Trophoblast cell (in vitro differentiated cells and primary cell): ENCODE data around the gene CBR3.
A peak's percentile ranks its signal among the peaks of the same experiment; 100 is the strongest.

Source experiments
- DNase-seq, 2 donors: peaks; one replicate each; pipeline ENCODE4 v3.0.0-alpha.2; 2016
- H2AFZ ChIP-seq: 2 replicates; pipeline ENCODE4 v1.6.1; 2013; ENCODE audit warnings: low read length, moderate library complexity, mild to moderate bottlenecking; ENCODE audit not compliant: insufficient read depth, poor library complexity
- H2AK5ac ChIP-seq: 2 replicates; pipeline ENCODE4 v1.6.1; 2013; ENCODE audit warnings: mild to moderate bottlenecking, low read length
- H2BK120ac ChIP-seq: 2 replicates; pipeline ENCODE4 v1.6.1; 2013; ENCODE audit warnings: low read length, mild to moderate bottlenecking, moderate library complexity; ENCODE audit not compliant: insufficient read depth, poor library complexity
- H2BK12ac ChIP-seq: 2 replicates; pipeline ENCODE4 v1.6.1; 2013; ENCODE audit warnings: mild to moderate bottlenecking, low read length, moderate library complexity
- H2BK5ac ChIP-seq: 2 replicates; pipeline ENCODE4 v1.6.1; 2013; ENCODE audit warnings: low read length, low read depth, moderate library complexity, mild to moderate bottlenecking; ENCODE audit not compliant: poor library complexity
- H3K14ac ChIP-seq: 2 replicates; pipeline ENCODE4 v1.6.1; 2013; ENCODE audit warnings: mild to moderate bottlenecking, low read length
- H3K18ac ChIP-seq: 2 replicates; pipeline ENCODE4 v1.6.1; 2013; ENCODE audit warnings: mild to moderate bottlenecking, low read length
- H3K23ac ChIP-seq: 2 replicates; pipeline ENCODE4 v1.6.1; 2013; ENCODE audit warnings: low read length
- H3K27ac ChIP-seq: 2 replicates; pipeline ENCODE4 v1.5.1; 2013; ENCODE audit warnings: low read depth, mild to moderate bottlenecking, inconsistent platforms, low read length, moderate library complexity
- H3K27me3 ChIP-seq: 2 replicates; pipeline ENCODE4 v1.6.1; 2013; ENCODE audit warnings: inconsistent platforms, mild to moderate bottlenecking, low read length, moderate library complexity; ENCODE audit not compliant: insufficient read depth
- H3K36me3 ChIP-seq, 2 experiments: 1 replicate in 1 of 2; 2 replicates in 1 of 2; pipeline ENCODE4 v1.6.1; 2013; ENCODE audit warnings: low read length in 2 of 2, mild to moderate bottlenecking in 2 of 2, moderate library complexity in 1 of 2; ENCODE audit not compliant: insufficient read depth in 2 of 2, control insufficient read depth in 1 of 2
- H3K4ac ChIP-seq: 2 replicates; pipeline ENCODE4 v1.6.1; 2013; ENCODE audit warnings: low read depth, mild to moderate bottlenecking, low read length, moderate library complexity
- H3K4me1 ChIP-seq, 2 experiments: 1 replicate in 1 of 2; 2 replicates in 1 of 2; pipeline ENCODE4 v1.6.1; 2013; ENCODE audit warnings: low read length in 2 of 2, mild to moderate bottlenecking in 2 of 2, moderate library complexity in 1 of 2; ENCODE audit not compliant: insufficient read depth in 2 of 2, control insufficient read depth in 1 of 2
- H3K4me2 ChIP-seq: 2 replicates; pipeline ENCODE4 v1.6.1; 2013; ENCODE audit warnings: inconsistent platforms, mild to moderate bottlenecking, low read length, moderate library complexity
- H3K4me3 ChIP-seq: 2 replicates; pipeline ENCODE4 v1.5.1; 2013; ENCODE audit warnings: mild to moderate bottlenecking, low read depth, low read length, inconsistent platforms
- H3K79me1 ChIP-seq: one replicate; pipeline ENCODE4 v1.6.1; 2013; ENCODE audit warnings: low read length
- H3K79me2 ChIP-seq: 2 replicates; pipeline ENCODE4 v1.6.1; 2013; ENCODE audit warnings: low read length, mild to moderate bottlenecking; ENCODE audit not compliant: control insufficient read depth, insufficient read depth, poor library complexity
- H3K9ac ChIP-seq: 2 replicates; pipeline ENCODE4 v1.6.1; 2013; ENCODE audit warnings: mild to moderate bottlenecking, low read length
- H3K9me3 ChIP-seq: 2 replicates; pipeline ENCODE4 v1.6.1; 2013; ENCODE audit warnings: low read depth, mild to moderate bottlenecking, control low read depth, inconsistent platforms, low read length; ENCODE audit not compliant: insufficient read depth
- H4K12ac ChIP-seq: 2 replicates; pipeline ENCODE4 v1.6.1; 2013; ENCODE audit warnings: low read depth, mild to moderate bottlenecking, low read length, moderate library complexity
- H4K8ac ChIP-seq: 2 replicates; pipeline ENCODE4 v1.6.1; 2013; ENCODE audit warnings: low read depth, mild to moderate bottlenecking, low read length, moderate library complexity
- H4K91ac ChIP-seq: one replicate; pipeline ENCODE4 v1.6.1; 2013; ENCODE audit warnings: low read depth, mild to moderate bottlenecking, low read length, moderate library complexity
- WGBS: extraction: QIAGEN DNeasy Blood & Tissue Kit; methylation state at CpG from one replicate; pipeline ENCODE4 v1.1.7; 2013; ENCODE audit warnings: missing lambda C conversion rate; ENCODE audit not compliant: insufficient read length, insufficient coverage; ENCODE audit errors: extremely low coverage; 5-methylcytosine and 5-hydroxymethylcytosine counted together

CBR3 gene

DNA sequence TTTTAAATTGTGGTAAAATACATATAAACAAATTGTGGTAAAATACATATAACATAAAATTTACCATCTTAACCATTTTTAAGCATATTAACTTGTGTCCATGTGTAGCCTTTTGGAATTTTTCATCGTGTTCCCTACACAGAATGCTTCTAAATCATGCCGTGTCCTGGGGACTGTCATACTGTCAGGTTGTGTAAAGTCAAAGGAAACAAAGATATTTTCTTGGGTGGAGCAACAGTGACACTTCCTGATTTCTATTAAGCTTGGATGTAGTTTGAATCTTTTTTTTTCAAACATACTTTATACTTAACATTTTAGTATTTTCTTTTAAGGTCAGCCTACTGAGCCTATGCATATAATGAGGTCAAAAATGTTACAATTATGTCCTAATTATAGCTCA, 54.1 kb downstream of the CBR3 start:
- Histone ChIP-seq H3K9me3 (no peaks in the 10 kb centered on the region), H2BK5ac (no peak overlapping the region), H3K4ac (no peak overlapping the region), H4K8ac (no peak overlapping the region), H2BK120ac (no peak overlapping the region), H3K27ac (no peak overlapping the region), H3K9ac (no peak overlapping the region), H3K18ac (no peak overlapping the region), H3K36me3 (peaks cover 0 to 2% of the 10 kb centered on the region in 2 experiments), H2BK12ac (no peak overlapping the region), H3K14ac (no peak overlapping the region), H3K4me2 (no peak overlapping the region), H3K4me1 (peaks cover 18 to 19% of the 10 kb centered on the region in 2 experiments), H4K91ac (no peak overlapping the region), H3K79me2 (peaks cover 3% of the 10 kb centered on the region), H3K79me1 (peaks cover 7% of the 10 kb centered on the region), H4K12ac (no peak overlapping the region), H2AFZ (no peak overlapping the region), H3K23ac (no peak overlapping the region), H3K4me3 (no peak overlapping the region), H2AK5ac (no peak overlapping the region), H3K27me3 (no peaks in the 10 kb centered on the region)
- no peak for DNase-seq
- no CpG with 5 or more reads among the region's 2 CpGs for WGBS

DNA sequence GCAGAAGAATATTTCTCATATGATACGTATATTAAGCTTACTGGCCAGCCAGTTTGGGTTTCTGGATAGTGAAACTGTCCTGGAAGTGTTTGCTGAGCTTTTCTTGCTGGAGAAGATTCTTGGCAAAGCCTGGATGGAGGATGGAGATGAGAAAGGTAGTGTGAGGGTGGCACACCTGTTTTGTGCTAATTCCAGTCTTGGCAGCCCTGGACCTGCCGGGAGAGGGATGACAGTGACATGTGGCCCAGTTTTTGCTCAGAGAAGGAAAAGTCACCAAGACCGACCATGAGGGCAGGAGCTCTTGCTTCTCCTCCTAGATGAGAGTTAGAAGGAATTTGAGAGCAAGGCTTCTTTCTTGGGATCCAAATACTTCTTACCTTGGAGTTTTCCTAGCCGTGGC, 55.9 kb downstream of the CBR3 start:
- Histone ChIP-seq H2BK120ac (no peak overlapping the region), H2BK12ac (no peak overlapping the region), H2BK5ac (peak overlapping the region; percentile 7), H3K14ac (no peak overlapping the region), H3K4ac (no peak overlapping the region), H3K79me1 (peaks cover 7% of the 10 kb centered on the region), H3K36me3 (no peaks in the 10 kb centered on the region), H3K23ac (no peak overlapping the region), H3K9ac (no peak overlapping the region), H2AFZ (no peak overlapping the region), H3K27me3 (no peaks in the 10 kb centered on the region), H3K27ac (no peak overlapping the region), H3K4me1 (peaks cover 21 to 24% of the 10 kb centered on the region in 2 experiments), H4K8ac (no peak overlapping the region), H3K4me2 (no peak overlapping the region), H3K18ac (no peak overlapping the region), H4K12ac (no peak overlapping the region), H4K91ac (no peak overlapping the region), H3K4me3 (no peak overlapping the region), H2AK5ac (no peak overlapping the region), H3K79me2 (peaks cover 3% of the 10 kb centered on the region), H3K9me3 (no peaks in the 10 kb centered on the region)
- DNase-seq = no peak
- WGBS = no CpG with 5 or more reads among the region's 4 CpGs

DNA sequence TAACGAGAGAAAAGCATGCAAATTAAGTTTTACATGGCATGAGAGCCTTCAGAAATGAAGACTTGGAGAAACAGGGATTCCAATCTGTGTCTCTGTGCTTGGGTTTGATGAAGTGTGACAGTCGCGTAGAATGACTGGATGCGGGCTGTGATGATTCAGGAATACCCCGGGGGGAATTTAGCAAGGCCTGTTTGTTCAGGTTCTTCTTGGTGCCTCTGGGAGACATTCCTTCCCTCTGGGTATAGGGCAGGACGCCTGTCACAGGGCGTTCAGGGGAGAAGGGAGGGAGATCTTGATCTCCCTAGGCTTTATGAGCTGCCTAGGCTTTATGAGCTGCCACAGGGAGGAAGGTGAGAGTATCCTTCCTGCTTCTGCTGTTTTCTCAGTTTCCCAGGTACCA, 58.3 kb downstream of the CBR3 start:
- Histone ChIP-seq H2BK12ac (peak overlapping the region; percentile 73), H3K36me3 (no peaks in the 10 kb centered on the region), H2BK5ac (peak overlapping the region; percentile 70), H3K79me1 (peaks cover 7% of the 10 kb centered on the region), H3K4me1 (peaks cover 18 to 23% of the 10 kb centered on the region in 2 experiments), H3K18ac (peak overlapping the region; percentile 85), H3K27me3 (no peaks in the 10 kb centered on the region), H4K8ac (peak overlapping the region; percentile 84), H2BK120ac (peak overlapping the region; percentile 87), H4K12ac (peak overlapping the region; percentile 51), H3K14ac (peak overlapping the region; percentile 84), H3K9ac (no peak overlapping the region), H3K23ac (no peak overlapping the region), H3K4ac (peak overlapping the region; percentile 76), H3K9me3 (no peaks in the 10 kb centered on the region), H3K27ac (peak overlapping the region; percentile 90), H4K91ac (peak overlapping the region; percentile 85), H2AK5ac (peak overlapping the region; percentile 84), H3K79me2 (peaks cover 3% of the 10 kb centered on the region), H3K4me2 (peak overlapping the region; percentile 16), H3K4me3 (no peak overlapping the region), H2AFZ (peak overlapping the region; percentile 31)
- peak; percentile 97 to 99 for DNase-seq
- no CpG with 5 or more reads among the region's 7 CpGs for WGBS

DNA sequence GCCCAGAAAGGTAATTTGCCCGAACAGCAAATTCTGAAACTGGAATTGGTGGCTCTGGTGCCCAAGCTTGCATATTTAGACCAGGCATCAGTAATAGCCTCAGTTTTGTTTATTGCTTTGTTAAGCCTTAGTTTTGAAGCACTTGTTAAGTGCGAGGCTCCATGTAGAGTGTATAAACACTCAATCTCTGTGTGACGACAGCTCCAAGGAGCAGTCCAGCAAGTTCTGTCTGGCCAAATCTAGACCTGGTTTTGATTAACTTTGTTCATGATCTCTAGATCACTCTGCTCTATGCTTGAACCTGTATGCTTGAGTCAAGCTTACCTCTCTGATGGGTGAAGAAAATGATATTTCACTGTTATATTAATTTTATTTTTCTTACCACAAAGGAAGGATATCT, 59.1 kb downstream of the CBR3 start:
- WGBS = no CpG with 5 or more reads among the region's 3 CpGs

More for the DNA sequence above, 59.1 kb downstream of the CBR3 start:
- Histone ChIP-seq H4K8ac (no peak overlapping the region), H3K23ac (no peak overlapping the region), H2BK12ac (no peak overlapping the region), H3K27ac (no peak overlapping the region), H3K9me3 (no peaks in the 10 kb centered on the region), H2BK120ac (no peak overlapping the region), H4K91ac (no peak overlapping the region), H2AK5ac (no peak overlapping the region), H3K4ac (no peak overlapping the region), H3K9ac (no peak overlapping the region), H3K4me2 (no peak overlapping the region), H2AFZ (no peak overlapping the region), H3K4me3 (no peak overlapping the region), H3K27me3 (no peaks in the 10 kb centered on the region), H4K12ac (no peak overlapping the region), H2BK5ac (no peak overlapping the region), H3K14ac (no peak overlapping the region), H3K18ac (no peak overlapping the region), H3K4me1 (peaks cover 18 to 24% of the 10 kb centered on the region in 2 experiments), H3K79me1 (peaks cover 13% of the 10 kb centered on the region), H3K36me3 (peaks cover 0 to 2% of the 10 kb centered on the region in 2 experiments), H3K79me2 (peaks cover 3% of the 10 kb centered on the region)
- no peak for DNase-seq
